ENCODE measurements around the gene PBRM1. TPM values are rescaled to one million over a fixed set of nuclear protein-coding genes. Genes with fewer than 3 reads are reported as not detected.

Gene PBRM1
- total and polyA plus RNA-seq, 2 of the 13 experiments (the other 11 are each of a cell fraction or from before 2014, with no cell fraction given) = 10.9 to 33.2 TPM

DNA sequence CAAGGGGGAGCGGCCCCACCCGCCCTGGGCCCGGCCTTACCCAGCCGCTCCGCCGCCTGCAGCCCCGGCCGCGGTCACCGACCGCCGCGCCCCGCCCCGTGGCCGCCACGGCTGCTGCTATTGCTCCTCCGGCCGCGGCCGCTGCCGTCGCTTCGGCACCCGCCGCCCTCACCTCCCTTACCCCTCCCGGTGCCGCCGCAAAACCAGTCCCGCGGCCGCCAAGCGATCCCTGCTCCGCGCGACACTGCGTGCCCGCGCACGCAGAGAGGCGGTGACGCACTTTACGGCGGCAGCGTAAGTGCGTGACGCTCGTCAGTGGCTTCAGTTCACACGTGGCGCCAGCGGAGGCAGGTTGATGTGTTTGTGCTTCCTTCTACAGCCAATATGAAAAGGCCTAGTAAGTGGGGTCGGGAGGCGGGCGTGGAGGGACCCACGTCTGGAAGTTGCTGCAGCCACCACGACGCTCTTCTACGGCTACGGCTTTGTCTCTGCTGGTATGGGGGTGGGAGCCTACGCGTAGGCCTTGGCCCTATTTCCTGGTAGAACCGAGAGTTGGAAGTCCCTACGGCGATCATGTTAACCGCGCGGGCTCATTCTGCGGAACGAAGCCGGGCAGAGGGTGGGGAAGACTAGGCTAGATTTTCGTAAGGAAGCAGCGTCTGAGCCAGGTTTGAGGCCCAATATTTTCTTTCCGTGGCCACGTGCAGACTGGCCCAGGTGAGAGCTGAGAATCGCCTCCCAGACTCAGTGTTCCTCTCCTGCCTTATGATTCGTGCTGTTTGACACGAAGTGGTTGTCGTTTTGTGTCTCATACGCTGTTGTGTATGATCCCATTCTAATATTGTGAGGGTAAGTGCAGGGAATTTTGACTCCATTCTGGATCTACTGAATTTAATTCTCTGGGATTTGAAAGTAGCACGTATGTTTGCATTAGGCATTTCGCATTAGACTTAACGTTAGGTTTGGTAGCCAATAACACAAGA, at the start of gene PBRM1, which contains the start of gene GNL3 (continued):
- peak; percentile 74 for TF ChIP-seq MIER2 (CRISPR knock-in tag; IDR thresholded peaks at IDR 0.05)
- TF ChIP-seq, protein P1, sequence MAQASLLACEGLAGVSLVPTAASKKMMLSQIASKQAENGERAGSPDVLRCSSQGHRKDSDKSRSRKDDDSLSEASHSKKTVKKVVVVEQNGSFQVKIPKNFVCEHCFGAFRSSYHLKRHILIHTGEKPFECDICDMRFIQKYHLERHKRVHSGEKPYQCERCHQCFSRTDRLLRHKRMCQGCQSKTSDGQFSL (CRISPR knock-in tag; IDR thresholded peaks at IDR 0.05) = no peak; the same call in 1 of the 2 replicates
- TF ChIP-seq U2AF2 (IDR thresholded peaks at IDR 0.05; ENCODE audit: low read depth, low read length) = 0 out of 2 replicates have a peak, but pooled peaks have one; percentile 39
- peak; percentile 80 for TF ChIP-seq FOXO1 (CRISPR knock-in tag; IDR thresholded peaks at IDR 0.05)
- TF ChIP-seq LBX2 (CRISPR knock-in tag; IDR thresholded peaks at IDR 0.05; ENCODE audit: borderline replicate concordance) = peak; percentile 86; the same call in 1 of the 2 replicates
- TF ChIP-seq, protein P2, sequence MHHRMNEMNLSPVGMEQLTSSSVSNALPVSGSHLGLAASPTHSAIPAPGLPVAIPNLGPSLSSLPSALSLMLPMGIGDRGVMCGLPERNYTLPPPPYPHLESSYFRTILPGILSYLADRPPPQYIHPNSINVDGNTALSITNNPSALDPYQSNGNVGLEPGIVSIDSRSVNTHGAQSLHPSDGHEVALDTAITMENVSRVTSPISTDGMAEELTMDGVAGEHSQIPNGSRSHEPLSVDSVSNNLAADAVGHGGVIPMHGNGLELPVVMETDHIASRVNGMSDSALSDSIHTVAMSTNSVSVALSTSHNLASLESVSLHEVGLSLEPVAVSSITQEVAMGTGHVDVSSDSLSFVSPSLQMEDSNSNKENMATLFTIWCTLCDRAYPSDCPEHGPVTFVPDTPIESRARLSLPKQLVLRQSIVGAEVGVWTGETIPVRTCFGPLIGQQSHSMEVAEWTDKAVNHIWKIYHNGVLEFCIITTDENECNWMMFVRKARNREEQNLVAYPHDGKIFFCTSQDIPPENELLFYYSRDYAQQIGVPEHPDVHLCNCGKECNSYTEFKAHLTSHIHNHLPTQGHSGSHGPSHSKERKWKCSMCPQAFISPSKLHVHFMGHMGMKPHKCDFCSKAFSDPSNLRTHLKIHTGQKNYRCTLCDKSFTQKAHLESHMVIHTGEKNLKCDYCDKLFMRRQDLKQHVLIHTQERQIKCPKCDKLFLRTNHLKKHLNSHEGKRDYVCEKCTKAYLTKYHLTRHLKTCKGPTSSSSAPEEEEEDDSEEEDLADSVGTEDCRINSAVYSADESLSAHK (CRISPR knock-in tag; IDR thresholded peaks at IDR 0.05; ENCODE audit: borderline replicate concordance) = no peak
- 0 out of 2 replicates have a peak, but pooled peaks have one; percentile 57 for TF ChIP-seq ZBTB21 (CRISPR knock-in tag; IDR thresholded peaks at IDR 0.05)
- peak; percentile 80; the same call in 1 of the 2 replicates for TF ChIP-seq ARHGAP35 (CRISPR knock-in tag; IDR thresholded peaks at IDR 0.05; ENCODE audit: borderline replicate concordance)
- TF ChIP-seq ZNF891 (CRISPR knock-in tag; IDR thresholded peaks at IDR 0.05) = peak; percentile 99
- TF ChIP-seq ZSCAN21 (CRISPR knock-in tag; IDR thresholded peaks at IDR 0.05; ENCODE audit: borderline replicate concordance) = peak; percentile 93
- 0 out of 2 replicates have a peak, but pooled peaks have one; percentile 46 for TF ChIP-seq ZNF674 (CRISPR knock-in tag; IDR thresholded peaks at IDR 0.05; ENCODE audit: low read depth)
- TF ChIP-seq KDM5A (IDR thresholded peaks at IDR 0.05; ENCODE audit: borderline replicate concordance, low read length) = peak; percentile 55; the same call in 1 of the 2 replicates
- TF ChIP-seq, protein P3, sequence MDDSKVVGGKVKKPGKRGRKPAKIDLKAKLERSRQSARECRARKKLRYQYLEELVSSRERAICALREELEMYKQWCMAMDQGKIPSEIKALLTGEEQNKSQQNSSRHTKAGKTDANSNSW (CRISPR knock-in tag; IDR thresholded peaks at IDR 0.05; ENCODE audit: borderline replicate concordance) = no peak; the same call in 1 of the 2 replicates
- peak; percentile 65 for TF ChIP-seq E2F1 (CRISPR knock-in tag; IDR thresholded peaks at IDR 0.05)
- no peak for TF ChIP-seq PRPF4 (IDR thresholded peaks at IDR 0.05; ENCODE audit: low read depth, low read length, poor library complexity, severe bottlenecking)
- no peak for TF ChIP-seq KDM1A (CRISPR knock-in tag; IDR thresholded peaks at IDR 0.05)
- TF ChIP-seq CBX5 (CRISPR knock-in tag; IDR thresholded peaks at IDR 0.05; ENCODE audit: borderline replicate concordance) = peak; percentile 66; the same call in 1 of the 2 replicates
- TF ChIP-seq, protein P4, sequence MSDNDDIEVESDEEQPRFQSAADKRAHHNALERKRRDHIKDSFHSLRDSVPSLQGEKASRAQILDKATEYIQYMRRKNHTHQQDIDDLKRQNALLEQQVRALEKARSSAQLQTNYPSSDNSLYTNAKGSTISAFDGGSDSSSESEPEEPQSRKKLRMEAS (IDR thresholded peaks at IDR 0.05) = peak; percentile 100
- no peak for TF ChIP-seq FOSL1 (CRISPR knock-in tag; IDR thresholded peaks at IDR 0.05; ENCODE audit: borderline replicate concordance)
- TF ChIP-seq ZBTB43 (CRISPR knock-in tag; conservative IDR thresholded peaks at IDR 0.05) = peak; percentile 49; the same call in 1 of the 2 replicates
- peak; percentile 97 for TF ChIP-seq HDAC1 (CRISPR knock-in tag; IDR thresholded peaks at IDR 0.05)
- peak; percentile 78; the same call in 1 of the 2 replicates for TF ChIP-seq CBFB (CRISPR knock-in tag; IDR thresholded peaks at IDR 0.05)
